ENCODE results near the gene EVX2.

The EVX2 gene

DNA sequence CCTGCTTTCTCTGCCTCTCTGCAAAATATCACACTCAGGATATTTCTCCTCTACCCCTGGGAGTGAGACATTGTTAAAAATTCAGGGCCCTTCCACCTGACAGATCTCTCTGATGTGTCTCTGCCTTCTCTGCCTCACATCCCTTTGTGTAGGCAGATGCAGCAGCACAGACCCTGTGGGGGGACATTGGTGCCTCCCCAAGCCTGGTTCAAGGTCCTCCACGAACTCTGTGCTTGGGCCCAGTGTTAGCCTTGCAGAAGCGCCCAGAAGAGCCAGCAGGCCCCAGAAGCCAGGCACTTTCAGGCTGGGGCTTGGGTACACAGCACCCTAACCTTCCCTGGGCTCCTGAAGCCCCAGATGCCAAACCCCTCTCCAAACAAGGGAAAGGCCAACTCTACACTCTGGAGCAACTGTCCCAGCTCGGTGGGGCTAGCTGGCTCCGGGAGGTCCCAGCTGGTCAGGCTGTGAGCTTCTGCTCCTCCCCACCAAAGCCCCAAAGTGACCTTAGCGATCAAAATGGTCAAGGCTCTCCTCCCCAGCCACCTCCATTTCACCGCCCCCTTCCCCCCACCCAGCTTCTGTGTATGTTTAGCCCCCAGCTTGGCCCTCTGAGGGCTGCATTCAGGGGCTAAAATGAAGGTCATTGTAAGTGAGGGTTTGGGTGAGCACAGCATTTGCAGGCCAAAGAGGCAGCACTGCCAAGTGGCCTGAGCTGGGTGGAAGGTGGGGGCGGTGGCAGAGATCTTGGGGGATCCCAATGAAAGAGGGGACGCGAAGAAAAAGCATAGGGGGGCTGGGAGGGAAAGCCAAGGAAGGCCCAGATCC is 41.4 kb upstream of the EVX2 start:
- TF ChIP-seq ZNF274 (IDR thresholded peaks at IDR 0.05; ENCODE audit: low read depth, low read length) (no peak), SUZ12 (IDR thresholded peaks at IDR 0.05; ENCODE audit: extremely low read depth, insufficient read depth, insufficient read length) (no peak), YY1 (IDR thresholded peaks at IDR 0.05; ENCODE audit: insufficient read depth, insufficient read length) (no peak)

DNA sequence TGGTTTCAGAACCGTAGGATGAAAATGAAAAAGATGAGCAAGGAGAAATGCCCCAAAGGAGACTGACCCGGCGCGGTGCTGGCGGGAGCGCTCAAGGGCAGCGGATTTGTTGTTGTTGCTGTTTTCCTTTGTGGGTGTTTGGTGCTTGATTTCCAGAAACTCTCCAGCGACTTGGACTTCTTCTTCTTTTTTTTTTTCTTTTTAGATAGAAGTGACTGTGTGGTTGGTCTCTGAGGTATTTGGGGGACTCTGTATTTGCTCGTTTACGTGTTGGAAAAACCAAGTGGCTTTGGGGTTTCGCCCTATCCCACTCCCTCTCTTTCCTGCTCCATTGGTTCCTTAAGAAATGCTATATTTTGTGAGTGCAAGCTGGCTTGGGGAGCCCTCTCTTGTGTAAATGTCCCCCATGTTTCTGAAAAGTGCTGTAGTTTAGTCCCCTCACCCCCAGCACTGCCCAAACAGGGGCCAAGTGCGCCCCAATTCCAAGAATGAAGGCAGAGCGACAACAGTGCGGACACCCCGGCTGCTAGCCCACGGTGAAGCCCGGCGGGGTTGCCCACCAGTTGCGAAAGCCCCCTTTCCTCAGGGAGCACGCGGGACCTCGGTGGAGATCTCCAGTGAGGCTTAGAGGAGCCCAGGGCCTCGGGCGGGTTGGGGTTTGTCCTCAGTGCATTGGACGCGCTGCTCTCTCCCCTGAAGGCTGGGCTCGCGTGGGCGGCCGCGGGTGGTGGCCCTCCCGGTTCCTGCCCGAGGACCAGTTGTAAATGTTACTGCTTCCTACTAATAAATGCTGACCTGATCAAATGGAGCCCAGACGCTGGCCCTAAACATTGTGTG is 40.6 kb upstream of the EVX2 start:
- no peak overlapping the region for H3K9ac ChIP-seq (ENCODE audit: insufficient read length, low read depth)
- no peak for TF ChIP-seq YY1 (IDR thresholded peaks at IDR 0.05; ENCODE audit: insufficient read depth, insufficient read length)
- no peak for TF ChIP-seq ZNF274 (IDR thresholded peaks at IDR 0.05; ENCODE audit: low read depth, low read length)
- no peak for TF ChIP-seq SUZ12 (IDR thresholded peaks at IDR 0.05; ENCODE audit: extremely low read depth, insufficient read depth, insufficient read length)
- H3K27me3 ChIP-seq (ENCODE audit: insufficient read depth, insufficient read length), result peaks cover 100% of the 10 kb centered on the region
- H3K4me3 ChIP-seq (ENCODE audit: insufficient read length, low read depth), result no peak overlapping the region
- no peak for DNase-seq (ENCODE audit: low read depth, low spot score)
- peaks cover 8% of the 10 kb centered on the region for H3K4me1 ChIP-seq (ENCODE audit: insufficient read depth, insufficient read length)
- H3K36me3 ChIP-seq (ENCODE audit: insufficient read depth, insufficient read length, low read length), result no peaks in the 10 kb centered on the region
- H3K9me3 ChIP-seq (ENCODE audit: insufficient read depth, low read length), result no peaks in the 10 kb centered on the region

More for the DNA sequence above, 41.4 kb upstream of the EVX2 start:
- no peak for DNase-seq (ENCODE audit: low read depth, low spot score)
- Histone ChIP-seq H3K27me3 (ENCODE audit: insufficient read depth, insufficient read length) (peaks cover 99% of the 10 kb centered on the region), H3K9me3 (ENCODE audit: insufficient read depth, low read length) (no peaks in the 10 kb centered on the region), H3K36me3 (ENCODE audit: insufficient read depth, insufficient read length, low read length) (no peaks in the 10 kb centered on the region), H3K4me3 (ENCODE audit: insufficient read length, low read depth) (no peak overlapping the region), H3K4me1 (ENCODE audit: insufficient read depth, insufficient read length) (peaks cover 10% of the 10 kb centered on the region), H3K9ac (ENCODE audit: insufficient read length, low read depth) (no peak overlapping the region)

GRCh38 chr2:176123411-176124109 is 39.8 kb upstream of the EVX2 start:
- Histone ChIP-seq H3K27me3 (ENCODE audit: insufficient read depth, insufficient read length) (peaks cover 99% of the 10 kb centered on the region), H3K9ac (ENCODE audit: insufficient read length, low read depth) (no peak overlapping the region), H3K4me1 (ENCODE audit: insufficient read depth, insufficient read length) (peaks cover 3% of the 10 kb centered on the region), H3K4me3 (ENCODE audit: insufficient read length, low read depth) (peak overlapping the region; percentile 55), H3K9me3 (ENCODE audit: insufficient read depth, low read length) (no peaks in the 10 kb centered on the region; the same call in 1 of the 2 replicates), H3K36me3 (ENCODE audit: insufficient read depth, insufficient read length, low read length) (no peaks in the 10 kb centered on the region)
- no peak for DNase-seq (ENCODE audit: low read depth, low spot score)
- TF ChIP-seq YY1 (IDR thresholded peaks at IDR 0.05; ENCODE audit: insufficient read depth, insufficient read length), result no peak
- TF ChIP-seq ZNF274 (IDR thresholded peaks at IDR 0.05; ENCODE audit: low read depth, low read length), result no peak
- TF ChIP-seq SUZ12 (IDR thresholded peaks at IDR 0.05; ENCODE audit: extremely low read depth, insufficient read depth, insufficient read length), result peak; percentile 80

- no peaks in the 10 kb centered on the region for H3K36me3 ChIP-seq (ENCODE audit: insufficient read depth, insufficient read length, low read length)
- no peak for DNase-seq (ENCODE audit: low read depth, low spot score)
- H3K27me3 ChIP-seq (ENCODE audit: insufficient read depth, insufficient read length), result peaks cover 99% of the 10 kb centered on the region
- peak within 1 kb of the TSS; percentile 55 for H3K4me3 ChIP-seq (ENCODE audit: insufficient read length, low read depth)
- H3K9me3 ChIP-seq (ENCODE audit: insufficient read depth, low read length), result no peaks in the 10 kb centered on the region; the same call in 1 of the 2 replicates
- TF ChIP-seq SUZ12 (IDR thresholded peaks at IDR 0.05; ENCODE audit: extremely low read depth, insufficient read depth, insufficient read length) (peak; percentile 15), ZNF274 (IDR thresholded peaks at IDR 0.05; ENCODE audit: low read depth, low read length) (no peak)
- peaks cover 3% of the 10 kb centered on the region for H3K4me1 ChIP-seq (ENCODE audit: insufficient read depth, insufficient read length)
- peak within 1 kb of the TSS; percentile 62 for H3K9ac ChIP-seq (ENCODE audit: insufficient read length, low read depth)
These were observed 39.1 kb upstream of the EVX2 start, which contains the start of gene HOXD9 for GRCh38 chr2:176122683-176123410. Gene HOXD9, plus strand, starts transcription at chr2:176122719. Its CDS starts 50 bp downstream, at chr2:176122769.

- H3K36me3 ChIP-seq (ENCODE audit: insufficient read depth, insufficient read length, low read length), result peaks cover 5% of the 10 kb centered on the region
- H3K9ac ChIP-seq (ENCODE audit: insufficient read length, low read depth), result no peak overlapping the region
- peaks cover 4% of the 10 kb centered on the region; the same call in 1 of the 2 replicates for H3K9me3 ChIP-seq (ENCODE audit: insufficient read depth, low read length)
- H3K4me3 ChIP-seq (ENCODE audit: insufficient read length, low read depth), result peak overlapping the region; percentile 55
- peaks cover 99% of the 10 kb centered on the region for H3K27me3 ChIP-seq (ENCODE audit: insufficient read depth, insufficient read length)
- no peak for DNase-seq (ENCODE audit: low read depth, low spot score)
- no peak for TF ChIP-seq ZNF274 (IDR thresholded peaks at IDR 0.05; ENCODE audit: low read depth, low read length)
- no peak for TF ChIP-seq YY1 (IDR thresholded peaks at IDR 0.05; ENCODE audit: insufficient read depth, insufficient read length)
- TF ChIP-seq SUZ12 (IDR thresholded peaks at IDR 0.05; ENCODE audit: extremely low read depth, insufficient read depth, insufficient read length), result peak; percentile 32
- peaks cover 3% of the 10 kb centered on the region for H3K4me1 ChIP-seq (ENCODE audit: insufficient read depth, insufficient read length)
These were observed 38.4 kb upstream of the EVX2 start for GRCh38 chr2:176122052-176122682.

All from NT2/D1 (cell line).